ENCODE results near the gene NSD2.
"Not testable (repeated sequence)": the region's sequence is repeated elsewhere in the genome, so short reads cannot be mapped to it uniquely, and the experiment has no call there.

GRCh38 chr4:1909696-1910095 lies 38.5 kb downstream of the NSD2 start:
- not testable (repeated sequence) for TF ChIP-seq POLR2A, CTCF (IDR thresholded peaks at IDR 0.05)
